ENCODE measurements around the gene SPON2.

GRCh38 chr4:1205586-1206298 lies 33.4 kb upstream of the SPON2 start:
- TF ChIP-seq POLR2A (IDR thresholded peaks at IDR 0.05) = no peak
- no peak for TF ChIP-seq CTCF (IDR thresholded peaks at IDR 0.05 in 8 of 11, conservative IDR thresholded peaks at IDR 0.05 in 3 of 11)

Measured in spleen (tissue), 7 donors.